ENCODE measurements around the gene NAALADL2.
"Not testable (repeated sequence)": the region's sequence is repeated elsewhere in the genome, so short reads cannot be mapped to it uniquely, and the experiment has no call there.

Gene NAALADL2

GRCh38 chr3:175526191-175526590, 667.1 kb downstream of the NAALADL2 start:
- DNase-seq, result no peak

- DNase-seq, result no peak
Observed at GRCh38 chr3:175526609-175527280, 667.6 kb downstream of the NAALADL2 start.

DNA sequence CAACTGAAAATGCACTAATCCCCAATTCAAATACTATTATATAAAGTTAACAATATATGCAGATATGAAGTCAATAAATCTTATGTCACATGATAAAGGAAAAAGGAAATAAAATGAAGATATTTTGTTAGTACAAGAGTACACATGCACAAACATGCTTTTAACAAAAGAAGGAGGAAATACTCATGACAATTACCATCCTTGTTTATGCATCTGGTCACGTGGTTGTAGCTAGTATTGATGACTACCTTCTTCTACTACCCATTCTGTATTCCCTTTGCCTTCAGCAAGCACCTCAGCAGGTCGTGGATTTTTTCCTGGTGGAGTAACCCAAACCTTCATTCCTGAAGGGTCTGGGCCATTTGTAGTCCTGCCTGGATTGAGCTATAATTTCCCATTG, 669.6 kb downstream of the NAALADL2 start:
- not testable (repeated sequence) for DNase-seq

GRCh38 chr3:175535351-175535750, 676.2 kb downstream of the NAALADL2 start:
- DNase-seq, result no peak

GRCh38 chr3:175546115-175546514, 687.0 kb downstream of the NAALADL2 start:
- no peak for DNase-seq

- no peak for DNase-seq
Observed at GRCh38 chr3:175552929-175553328, 693.8 kb downstream of the NAALADL2 start.

DNA sequence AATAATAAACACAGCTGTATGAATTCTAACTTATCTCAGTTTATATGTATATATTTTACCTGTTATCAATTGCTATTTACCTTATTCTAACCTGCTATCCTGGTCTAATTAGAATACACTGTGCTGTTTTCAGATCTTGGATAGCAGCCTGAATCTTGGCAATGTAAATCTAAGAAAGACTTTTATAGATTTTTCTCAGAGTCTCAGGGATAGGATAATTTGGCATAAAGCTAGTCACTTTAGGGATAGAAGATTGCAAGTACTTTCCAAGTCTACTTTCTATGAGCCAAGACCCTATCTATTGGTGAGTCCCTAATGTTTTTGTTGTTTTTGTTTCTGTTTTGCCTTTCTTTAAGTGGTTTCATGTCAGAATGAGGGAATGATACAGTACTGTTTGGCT, 695.7 kb downstream of the NAALADL2 start:
- DNase-seq, result no peak

DNA sequence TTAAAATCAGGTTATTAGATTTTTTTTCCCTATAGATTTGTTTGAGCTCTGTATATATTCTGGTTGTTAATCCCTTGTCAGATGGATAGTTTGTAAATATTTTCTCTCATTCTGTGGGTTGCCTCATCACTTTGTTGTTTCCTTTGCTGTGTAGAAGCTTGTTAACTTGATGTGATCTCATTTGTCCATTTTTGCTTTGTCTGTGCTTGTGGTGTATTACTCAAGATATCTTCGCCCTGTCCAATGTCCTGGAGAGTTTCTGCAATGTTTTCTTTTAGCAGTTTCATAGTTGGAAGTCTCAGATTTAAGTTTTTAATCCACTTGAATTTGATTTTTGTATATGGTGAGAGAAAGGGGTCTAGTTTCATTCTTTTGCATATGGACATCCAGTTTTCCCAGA, 699.1 kb downstream of the NAALADL2 start:
- DNase-seq, result no peak

DNA sequence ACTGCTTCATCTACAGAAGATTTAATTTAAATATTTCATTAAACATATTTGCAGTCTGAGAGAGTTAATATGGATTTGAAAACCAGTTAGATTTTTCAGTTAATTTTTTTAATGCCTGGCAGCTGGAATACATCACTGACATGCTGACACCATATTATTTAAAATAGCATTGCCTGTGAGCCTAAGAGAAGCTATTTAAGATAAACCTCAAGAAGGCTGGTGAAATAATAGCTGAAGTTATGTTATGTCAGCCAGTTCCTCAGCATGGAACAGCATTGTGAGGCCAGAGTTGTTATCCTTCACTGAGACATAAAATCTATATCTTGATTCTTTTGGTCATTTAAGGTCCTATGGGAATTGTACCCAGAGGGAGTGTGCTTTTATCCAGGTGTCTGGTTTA, 705.2 kb downstream of the NAALADL2 start:
- no peak for DNase-seq

- DNase-seq, result no peak
Observed at GRCh38 chr3:175571096-175571495, 712.0 kb downstream of the NAALADL2 start.

- DNase-seq, result no peak
Observed at GRCh38 chr3:175573226-175573625, 714.1 kb downstream of the NAALADL2 start.

DNA sequence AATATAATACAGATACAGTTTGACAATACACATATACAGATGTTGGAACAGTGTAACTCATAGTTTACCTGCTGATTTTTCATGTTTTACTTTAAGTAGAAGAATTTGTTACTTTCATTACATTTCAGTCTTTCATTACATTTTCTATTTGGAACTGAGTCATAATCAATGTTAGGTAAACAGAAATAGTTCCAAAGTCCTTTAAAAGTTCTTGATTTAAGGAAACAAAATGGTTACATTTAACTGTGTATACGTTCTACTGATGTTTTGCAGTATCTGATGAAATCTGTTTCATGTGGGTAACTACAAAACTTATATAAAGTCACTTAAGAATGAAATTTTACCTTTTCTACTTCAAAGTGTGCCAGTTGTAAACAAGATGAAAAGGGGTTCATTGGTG, 721.2 kb downstream of the NAALADL2 start:
- DNase-seq, result no peak

DNA sequence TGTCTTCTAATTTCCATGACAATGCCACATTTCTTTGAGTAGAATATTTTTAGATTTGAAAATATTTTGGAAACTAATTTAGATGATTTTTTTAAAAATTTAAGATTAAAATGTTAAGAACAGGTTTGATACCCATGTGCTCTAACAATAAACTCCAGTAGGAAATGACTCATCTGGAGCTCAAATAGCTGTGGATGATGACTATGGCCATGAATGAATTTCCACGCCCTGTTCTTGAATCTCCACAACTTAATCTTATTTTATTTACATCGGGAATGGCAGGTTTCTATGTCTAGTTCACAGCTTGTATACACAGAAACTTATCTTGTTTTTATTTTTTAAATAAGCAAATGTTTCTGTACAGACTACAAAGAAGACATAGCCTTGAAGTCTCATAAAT, 726.8 kb downstream of the NAALADL2 start:
- no peak for DNase-seq

- DNase-seq, result no peak
Observed at GRCh38 chr3:175590745-175591144, 731.6 kb downstream of the NAALADL2 start.

GRCh38 chr3:175591375-175591774, 732.2 kb downstream of the NAALADL2 start:
- no peak for DNase-seq

GRCh38 chr3:175593331-175593730, 734.2 kb downstream of the NAALADL2 start:
- DNase-seq, result no peak

- DNase-seq, result no peak
Observed at GRCh38 chr3:175598740-175599139, 739.6 kb downstream of the NAALADL2 start.

DNA sequence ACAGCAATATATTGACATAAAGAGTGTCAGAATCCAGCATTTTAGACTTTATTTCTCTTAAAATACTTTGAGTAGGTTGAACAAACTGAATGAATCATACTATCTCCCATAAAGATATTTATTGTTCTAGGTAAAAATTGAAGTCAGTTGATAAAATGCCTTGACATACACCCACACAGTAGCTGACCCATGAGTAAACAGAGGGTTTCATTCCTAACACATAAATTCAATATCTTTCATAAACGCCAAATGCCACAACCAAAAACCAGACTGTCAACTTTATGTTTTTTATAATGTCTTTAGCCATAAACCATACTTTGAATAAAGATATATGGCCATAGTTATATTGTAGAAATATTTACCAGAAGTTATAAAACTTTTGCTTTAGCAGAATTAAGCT, 742.4 kb downstream of the NAALADL2 start:
- no peak for DNase-seq

GRCh38 chr3:175605851-175606250, 746.7 kb downstream of the NAALADL2 start:
- no peak for DNase-seq

DNA sequence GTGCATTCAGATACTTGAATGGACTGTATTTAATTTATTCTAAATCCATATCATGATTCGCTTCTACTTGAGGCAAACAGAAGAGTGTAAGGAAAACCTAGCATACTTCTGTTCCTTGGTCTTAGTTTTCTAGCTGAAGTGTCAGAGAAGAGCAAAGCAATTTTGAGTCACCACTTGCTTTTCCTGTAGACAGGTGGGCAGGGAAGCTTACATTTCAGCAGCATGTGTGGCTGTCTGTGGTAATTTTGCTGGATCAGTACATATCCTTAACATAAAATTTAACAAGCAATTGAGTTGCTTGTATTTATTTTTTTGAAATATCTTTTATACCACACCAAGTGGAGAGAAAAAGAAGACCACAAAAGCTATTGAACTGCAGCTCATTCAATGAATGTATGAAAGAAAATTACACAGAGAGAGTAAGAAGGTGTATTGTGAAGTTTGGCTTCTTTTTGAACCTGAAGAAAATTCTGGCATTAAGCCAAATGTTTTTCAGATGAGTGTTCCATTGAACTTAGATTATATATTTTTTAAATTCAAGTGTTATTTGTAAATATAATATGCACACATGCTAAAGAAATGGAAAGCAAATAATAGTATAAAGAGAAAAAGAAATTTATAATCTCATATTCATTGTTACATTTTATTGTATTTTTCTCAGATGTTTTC, 747.6 kb downstream of the NAALADL2 start:
- DNase-seq, result no peak

DNA sequence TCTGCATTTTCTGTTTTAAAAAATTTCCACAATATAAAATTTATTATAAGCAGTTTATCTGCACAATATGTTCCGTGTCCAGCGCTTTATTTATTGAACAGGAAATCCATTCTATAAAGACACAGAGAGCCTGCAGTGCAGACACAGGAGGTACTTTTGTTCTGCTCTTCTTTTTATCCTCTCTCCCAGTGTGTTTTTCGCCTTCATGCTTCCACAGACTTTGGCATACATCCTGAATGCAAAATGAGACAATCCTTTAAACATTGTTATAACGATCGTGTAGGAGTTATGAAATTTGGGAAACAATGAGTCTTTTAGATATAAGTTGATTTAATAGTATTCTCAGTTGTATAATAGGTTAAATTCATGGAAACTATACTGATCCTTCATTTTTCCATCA, 749.2 kb downstream of the NAALADL2 start:
- DNase-seq, result no peak

GRCh38 chr3:175608911-175609310, 749.8 kb downstream of the NAALADL2 start:
- DNase-seq, result no peak

DNA sequence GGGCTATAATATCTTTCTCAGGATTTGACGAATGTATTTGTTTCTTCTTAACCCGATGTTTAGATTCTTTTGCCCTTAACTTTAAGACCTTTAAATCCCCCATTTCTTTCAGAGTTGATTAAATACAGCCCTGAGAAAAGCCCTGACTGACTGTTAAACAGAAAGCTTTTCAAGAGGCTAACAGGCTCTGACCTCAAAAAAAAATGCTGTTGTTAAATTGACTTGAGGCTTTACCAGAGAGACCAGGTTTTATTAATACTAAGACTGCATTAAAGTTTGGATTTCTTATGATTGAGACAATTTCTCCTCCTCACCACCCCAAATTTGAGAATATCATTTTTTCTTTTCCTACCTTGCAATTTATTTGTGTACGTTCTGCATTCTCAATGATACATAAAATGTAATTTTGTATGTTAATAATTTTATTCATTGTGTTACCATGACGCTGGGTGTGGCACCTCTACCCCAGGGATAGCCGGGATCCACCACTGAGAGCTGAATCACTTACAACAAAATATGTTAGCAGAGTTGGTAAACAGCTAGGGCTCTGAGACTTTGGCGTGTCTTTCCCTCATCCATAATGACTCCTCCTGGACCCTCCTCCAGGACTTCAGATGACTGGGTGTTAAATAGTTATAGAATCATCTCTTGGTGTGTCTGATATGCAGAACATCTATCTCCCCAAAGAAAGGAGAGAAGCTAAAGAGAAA, 753.5 kb downstream of the NAALADL2 start:
- no peak for DNase-seq

GRCh38 chr3:175614107-175614506, 755.0 kb downstream of the NAALADL2 start:
- not testable (repeated sequence) for DNase-seq

All from activated CD4-positive, CD25-positive, alpha-beta regulatory T cell (primary cell).